ENCODE measurements around the gene INPP5B. TPM values are rescaled to one million over a fixed set of nuclear protein-coding genes. Genes with fewer than 3 reads are reported as not detected.

INPP5B gene
- total RNA-seq, 2 donors from 2014 or later, result 21.6 to 25.2 TPM

DNA sequence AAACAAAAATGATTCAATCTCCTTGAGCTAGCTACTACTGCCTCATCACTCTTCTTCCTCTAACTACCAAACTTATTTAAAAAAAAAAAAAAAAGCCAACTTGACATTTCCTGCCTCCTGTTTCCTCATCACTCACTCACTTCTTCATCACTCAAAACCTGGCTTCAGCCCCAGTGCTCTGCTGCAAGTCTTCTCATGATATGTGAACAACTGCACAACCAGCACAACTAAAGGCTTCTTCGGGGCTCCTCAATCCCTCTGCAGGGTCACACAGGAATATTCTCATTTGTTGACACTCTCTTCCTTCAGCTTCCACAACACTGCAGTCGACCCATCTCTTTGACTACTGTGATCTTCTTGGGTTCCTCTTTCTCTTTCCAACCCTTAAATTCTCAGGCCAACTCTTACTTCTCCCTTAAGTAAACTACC lies 95.1 kb downstream of the INPP5B start:
- ATAC-seq, result no peak
- intact Hi-C loops (cut with DNase I, micrococcal nuclease), result no loop called here
- no peak for DNase-seq

DNA sequence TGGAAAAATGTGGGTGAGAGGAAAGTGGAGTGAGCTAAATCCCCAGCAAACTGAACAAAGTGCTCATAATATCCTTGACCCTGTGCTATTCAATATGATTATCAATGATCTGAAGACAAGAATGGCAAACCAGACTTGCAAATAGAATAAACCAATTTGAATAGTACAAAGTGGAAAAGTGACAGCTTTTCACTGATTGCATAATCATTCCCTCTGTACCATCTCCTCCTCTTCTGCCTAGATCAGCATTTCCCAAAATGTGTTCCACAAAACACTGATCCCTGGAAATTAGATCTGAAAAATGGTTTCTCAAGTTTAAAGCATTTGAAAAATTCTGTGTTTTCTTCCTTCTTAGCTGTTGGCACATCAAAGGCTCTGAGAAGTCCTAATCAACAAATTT lies 95.6 kb downstream of the INPP5B start:
- ATAC-seq (no peak), DNase-seq (no peak)
- intact Hi-C loops (cut with DNase I, micrococcal nuclease), result no loop called here

DNA sequence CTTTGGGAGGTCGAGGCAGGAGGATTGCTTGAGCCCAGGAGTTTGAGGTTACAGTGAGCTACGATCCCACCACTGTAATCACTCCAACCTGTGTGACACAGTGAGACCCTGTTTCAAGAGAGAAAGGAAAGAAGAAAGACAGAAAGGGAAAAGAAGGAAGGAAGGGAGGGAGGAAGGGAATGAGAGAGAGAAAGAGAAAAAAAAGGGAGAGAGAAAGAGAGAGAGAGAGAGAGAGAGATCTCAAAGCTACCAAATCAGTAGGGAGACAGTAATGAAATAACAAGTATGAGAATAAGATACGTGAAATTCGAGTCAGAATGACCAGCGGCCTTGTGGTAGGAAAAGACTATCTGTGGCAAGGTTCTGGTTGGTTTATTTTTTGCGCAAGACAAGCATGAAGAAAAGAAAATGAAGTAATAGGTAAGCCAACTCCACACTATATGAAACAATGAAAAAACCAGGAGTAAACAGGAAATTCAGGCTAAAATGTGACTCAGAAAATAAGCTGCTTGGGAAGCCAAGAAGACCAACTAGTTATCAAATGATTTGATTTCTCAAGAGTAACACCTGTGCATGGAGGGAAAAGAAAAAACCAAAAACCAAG lies 96.4 kb downstream of the INPP5B start:
- ATAC-seq (no peak), DNase-seq (no peak)
- intact Hi-C loops (cut with DNase I, micrococcal nuclease), result no loop called here

DNA sequence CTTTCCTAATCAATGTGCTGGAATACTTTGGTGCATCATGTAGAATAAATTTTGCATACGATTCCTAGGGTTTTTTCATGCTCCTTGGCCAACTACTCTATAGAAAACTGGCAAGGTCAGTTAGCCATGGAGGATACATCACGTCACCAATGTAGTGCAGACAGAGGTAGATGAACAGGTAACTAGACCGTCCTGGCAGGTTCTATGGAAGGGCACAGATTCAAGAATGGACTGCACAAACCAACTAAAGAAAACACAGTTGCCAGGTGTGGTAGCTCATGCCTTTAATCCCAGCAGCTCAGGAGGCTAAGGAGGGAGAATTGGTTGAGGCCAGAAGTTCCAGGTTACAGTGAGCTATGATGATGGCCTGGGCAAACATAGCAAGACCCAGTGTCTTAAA lies 97.4 kb downstream of the INPP5B start:
- ATAC-seq, result no peak
- DNase-seq, result no peak
- intact Hi-C loops (cut with DNase I, micrococcal nuclease), result no loop called here

DNA sequence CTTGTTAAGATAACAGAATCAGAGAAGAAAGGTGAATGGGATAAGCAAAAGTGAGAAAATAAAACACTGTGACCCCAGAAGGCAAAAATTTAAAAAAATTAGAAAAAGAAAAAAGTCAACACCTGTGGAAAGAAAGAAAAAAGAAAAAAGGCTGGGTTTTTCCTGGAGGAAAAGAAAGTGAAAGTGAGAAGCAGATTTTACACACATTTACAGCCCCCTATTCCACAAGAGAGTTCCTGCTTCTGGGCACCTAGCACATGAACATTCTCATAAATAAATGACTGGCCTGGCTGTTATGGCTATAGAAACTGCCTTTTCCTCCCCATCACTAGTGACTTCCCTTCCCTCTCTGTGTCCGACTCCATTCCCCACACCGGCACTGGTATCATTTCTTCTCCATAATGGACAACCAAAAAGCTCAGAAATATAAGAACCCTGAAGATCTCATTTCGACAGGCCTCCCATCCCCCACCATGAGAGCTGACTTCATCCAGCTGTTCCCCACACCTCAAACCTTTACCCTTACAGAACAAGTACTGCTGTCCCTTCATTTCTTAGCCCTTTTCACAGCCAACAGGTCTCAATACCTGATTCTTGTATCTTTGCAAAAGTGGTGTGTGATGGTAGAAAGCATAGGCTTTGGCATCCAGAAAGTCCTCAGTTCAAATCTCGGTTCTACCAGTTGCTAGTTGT lies 100.1 kb downstream of the INPP5B start:
- peak in 1 of 2 donors; percentile 19 for DNase-seq
- ATAC-seq, result peak; percentile 98
- intact Hi-C loops (cut with DNase I, micrococcal nuclease), result no loop called here

DNA sequence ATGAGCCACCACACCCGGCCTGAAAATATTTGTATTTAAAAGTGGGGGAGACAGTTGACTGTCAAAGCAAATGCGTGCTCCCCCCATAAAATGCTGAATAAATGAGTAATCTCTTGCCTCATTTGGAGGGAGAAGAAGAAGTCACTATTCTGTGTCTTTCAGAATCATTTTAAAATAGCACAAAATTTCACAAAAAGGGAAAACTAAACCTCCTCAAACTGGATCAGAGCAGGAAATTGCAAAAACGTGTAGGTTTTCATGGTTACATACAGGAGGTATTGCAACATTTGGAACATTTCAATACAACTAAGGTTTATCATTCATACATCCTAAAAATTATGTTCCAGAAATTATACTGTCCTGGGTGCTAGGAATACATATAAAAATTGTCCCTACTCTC lies 101.1 kb downstream of the INPP5B start:
- intact Hi-C loops (cut with DNase I, micrococcal nuclease), result no loop called here
- ATAC-seq, result no peak
- DNase-seq, result no peak

DNA sequence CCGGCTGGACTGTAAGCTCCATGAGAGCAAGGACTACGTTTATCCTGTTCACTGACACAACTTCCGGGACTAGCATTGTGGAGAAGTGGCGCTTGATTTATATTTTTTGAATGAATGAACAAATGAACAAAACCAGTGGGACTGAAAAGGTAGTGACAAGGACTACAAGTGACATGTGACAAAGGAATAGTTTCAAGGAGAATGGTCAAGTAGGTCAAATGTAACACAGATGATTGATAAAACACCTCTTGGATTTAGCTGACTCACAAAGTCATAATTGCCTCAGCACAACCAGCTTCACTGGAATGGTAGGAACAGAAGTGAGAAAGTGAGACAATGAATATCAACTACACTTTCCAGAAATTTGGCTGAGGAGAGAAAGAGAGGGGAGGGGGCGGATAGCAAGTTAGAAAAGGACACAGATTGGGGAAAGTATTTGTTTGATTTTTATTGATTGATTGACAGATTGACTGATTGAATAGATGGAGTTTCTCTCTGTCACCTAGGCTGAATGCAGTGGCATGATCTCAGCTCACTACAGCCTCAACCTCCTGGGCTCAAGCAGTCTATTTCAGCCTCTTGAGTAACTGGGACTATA lies 101.7 kb downstream of the INPP5B start:
- DNase-seq, result no peak
- peak; percentile 16 for ATAC-seq
- intact Hi-C loops (cut with DNase I, micrococcal nuclease), result no loop called here

DNA sequence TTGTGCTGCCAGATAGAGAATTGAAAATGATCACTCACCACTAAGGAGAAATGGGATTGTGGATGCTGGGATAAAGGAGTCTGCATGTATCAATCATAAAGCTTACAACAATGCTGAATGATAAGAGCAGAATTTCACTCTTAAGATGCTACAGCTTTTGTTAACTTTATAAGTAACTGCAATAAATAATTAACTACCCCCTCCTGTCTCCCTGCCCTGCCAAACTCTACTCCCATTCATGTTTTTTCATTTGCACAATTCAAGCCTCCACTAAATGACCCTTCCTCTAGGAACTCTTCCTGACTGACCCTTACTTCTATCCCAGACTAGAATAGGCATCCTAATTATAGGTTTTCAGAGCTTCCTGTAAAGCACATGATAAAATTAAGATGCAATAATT lies 102.3 kb downstream of the INPP5B start:
- intact Hi-C loops (cut with DNase I, micrococcal nuclease), result no loop called here
- ATAC-seq, result no peak
- DNase-seq, result no peak

DNA sequence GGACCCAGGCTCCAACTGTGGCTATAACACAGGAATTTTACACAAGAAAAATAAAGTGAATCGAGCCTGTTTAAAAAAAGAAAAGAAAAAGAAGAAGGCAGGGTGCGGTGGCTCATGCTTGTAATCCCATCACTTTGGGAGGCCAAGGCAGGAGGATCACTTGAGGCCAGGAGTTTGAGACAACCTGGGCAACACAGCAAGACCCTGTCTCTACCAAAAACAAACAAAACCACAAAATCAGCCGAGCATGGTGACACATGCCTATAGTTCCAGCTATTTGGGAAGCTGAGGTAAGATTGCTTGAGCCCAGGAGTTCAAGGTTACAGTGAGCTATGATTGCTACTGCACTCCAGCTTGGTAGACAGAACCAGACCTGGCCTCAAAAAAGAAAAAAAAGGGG lies 105.2 kb downstream of the INPP5B start:
- DNase-seq, result no peak
- no peak for ATAC-seq
- intact Hi-C loops (cut with DNase I, micrococcal nuclease), result no loop called here

DNA sequence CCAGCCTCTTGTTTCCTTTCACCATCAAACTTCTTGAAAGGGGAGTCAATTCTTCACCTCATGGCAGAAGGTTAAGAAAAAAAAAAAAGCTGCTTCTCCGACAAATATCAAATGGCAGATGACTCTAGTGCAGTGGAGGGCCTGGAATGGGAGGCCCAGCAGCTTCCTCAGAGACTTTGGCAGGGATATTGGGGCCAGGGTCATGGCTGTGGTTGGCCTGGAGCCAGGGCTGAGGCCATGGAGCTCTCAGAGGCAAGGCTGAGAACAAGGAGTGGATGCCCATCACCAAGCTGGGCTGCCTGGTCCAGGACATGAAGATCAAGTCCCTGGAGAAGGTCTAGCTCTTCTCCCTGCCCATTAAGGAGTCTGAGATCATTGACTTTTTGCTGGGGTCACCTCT lies 106.1 kb downstream of the INPP5B start:
- intact Hi-C loops (cut with DNase I, micrococcal nuclease), result no loop called here
- ATAC-seq, result no peak
- DNase-seq, result no peak

DNA sequence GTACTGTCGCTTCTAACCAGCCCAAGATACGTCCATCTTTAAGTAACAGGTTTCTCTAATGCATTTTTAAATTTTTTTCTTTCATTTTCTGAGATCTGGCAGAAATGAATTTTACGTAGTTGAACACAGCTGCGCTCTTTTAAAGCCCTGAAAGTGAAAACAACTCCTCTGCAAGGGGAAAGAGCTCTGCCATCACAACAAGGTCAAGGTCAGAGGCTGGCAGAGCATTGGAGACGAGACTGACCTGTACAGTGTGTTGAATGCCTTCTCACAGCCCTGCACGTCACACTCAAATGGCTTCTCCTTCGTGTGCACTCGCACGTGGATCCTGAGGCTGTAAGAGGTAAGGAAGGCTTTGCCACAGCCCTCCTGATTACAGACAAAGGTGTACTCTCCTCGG lies 107.2 kb downstream of the INPP5B start:
- DNase-seq (no peak), ATAC-seq (no peak)
- intact Hi-C loops (cut with DNase I, micrococcal nuclease), result no loop called here

DNA sequence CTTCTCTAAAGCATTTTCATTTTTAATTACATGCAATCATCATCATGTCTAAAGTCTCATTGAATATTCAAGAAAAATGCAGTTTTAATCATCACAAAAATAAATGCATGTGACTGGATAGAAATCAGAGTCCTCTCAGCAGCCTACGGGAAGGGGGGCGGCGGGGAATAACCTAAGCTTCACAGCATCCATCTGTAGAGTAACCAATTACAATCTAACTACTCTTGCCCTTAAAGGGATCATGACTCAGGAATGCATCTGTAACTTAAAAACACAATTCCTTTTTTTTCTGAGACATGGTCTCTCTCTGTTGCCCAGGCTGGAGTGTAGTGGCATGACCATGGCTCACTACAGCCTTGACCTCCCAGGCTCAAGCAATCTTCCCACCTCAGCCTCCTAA lies 110.1 kb downstream of the INPP5B start:
- no peak for DNase-seq
- intact Hi-C loops (cut with DNase I, micrococcal nuclease), result no loop called here
- no peak for ATAC-seq

DNA sequence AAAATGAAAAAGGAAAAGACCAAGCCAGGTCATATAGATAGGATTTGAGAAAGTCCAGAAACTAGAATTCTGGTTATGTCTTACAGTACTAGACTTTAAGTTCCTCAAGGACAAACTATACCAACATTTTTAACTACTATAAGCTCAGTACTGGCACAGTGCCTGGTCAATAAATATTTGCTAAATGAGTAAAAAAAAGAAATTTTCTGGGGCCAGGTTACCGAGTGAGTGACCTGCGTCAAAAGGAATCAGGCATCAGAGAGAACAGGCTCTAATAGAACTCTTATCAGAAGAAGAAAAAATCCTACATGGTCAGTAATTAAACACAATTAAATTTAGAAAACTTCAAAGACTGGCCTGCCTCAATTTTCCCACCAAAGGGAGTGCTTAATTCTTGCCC lies 115.0 kb downstream of the INPP5B start:
- intact Hi-C loops (cut with DNase I, micrococcal nuclease), result no loop called here
- no peak for DNase-seq
- ATAC-seq, result no peak

DNA sequence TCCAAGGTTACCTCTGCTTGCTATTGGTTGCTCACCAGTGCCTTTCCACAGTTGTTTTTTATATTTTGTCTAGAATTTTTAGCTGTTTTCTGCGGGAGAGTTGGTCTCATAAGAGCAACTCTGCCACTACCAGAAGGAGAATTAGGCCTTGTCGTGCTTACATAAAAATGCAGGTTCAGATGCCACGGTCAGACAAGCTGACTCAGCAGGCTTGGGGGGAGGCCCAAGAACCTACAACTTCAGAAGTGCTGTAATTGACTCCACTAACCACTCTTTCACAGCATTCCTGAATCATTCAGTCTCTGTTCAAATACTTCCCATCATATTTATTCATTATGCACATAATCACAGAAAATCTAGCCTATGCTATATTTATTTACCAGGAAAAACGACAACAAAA lies 115.7 kb downstream of the INPP5B start:
- intact Hi-C loops (cut with DNase I, micrococcal nuclease), result no loop called here
- ATAC-seq (no peak), DNase-seq (no peak)

DNA sequence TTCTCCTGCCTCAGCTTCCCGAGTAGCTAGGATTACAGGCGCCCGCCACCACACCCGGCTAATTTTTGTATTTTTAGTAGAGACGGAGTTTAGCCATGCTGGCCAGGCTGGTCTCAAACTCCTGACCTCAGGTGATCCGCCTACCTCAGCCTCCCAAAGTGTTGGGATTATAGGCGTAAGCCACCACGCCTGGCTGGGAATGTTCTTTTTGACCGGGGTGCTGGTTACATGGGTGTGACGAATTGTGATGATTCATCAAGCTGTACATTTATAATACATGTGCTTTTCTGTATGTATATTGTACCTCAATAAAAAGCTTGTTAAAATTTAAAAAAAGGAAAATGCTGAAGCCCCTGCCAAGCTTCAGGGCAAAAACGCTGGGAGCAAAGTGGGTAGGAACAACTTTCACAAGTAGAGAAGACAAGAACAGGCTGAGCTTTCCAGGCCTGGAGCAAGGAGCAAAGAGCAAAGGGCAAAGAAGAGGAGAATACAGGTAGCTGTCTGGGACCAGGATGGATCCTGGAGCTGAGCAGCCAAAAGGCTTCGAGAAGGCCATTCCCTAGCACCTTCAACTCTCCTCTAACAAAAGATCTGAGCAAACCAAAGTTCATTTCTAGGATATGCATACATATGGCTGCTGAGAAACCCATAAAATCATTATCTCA lies 118.3 kb downstream of the INPP5B start:
- intact Hi-C loops (cut with DNase I, micrococcal nuclease), result no loop called here
- ATAC-seq (peak; percentile 92), DNase-seq (peak in 1 of 2 donors; percentile 34)

DNA sequence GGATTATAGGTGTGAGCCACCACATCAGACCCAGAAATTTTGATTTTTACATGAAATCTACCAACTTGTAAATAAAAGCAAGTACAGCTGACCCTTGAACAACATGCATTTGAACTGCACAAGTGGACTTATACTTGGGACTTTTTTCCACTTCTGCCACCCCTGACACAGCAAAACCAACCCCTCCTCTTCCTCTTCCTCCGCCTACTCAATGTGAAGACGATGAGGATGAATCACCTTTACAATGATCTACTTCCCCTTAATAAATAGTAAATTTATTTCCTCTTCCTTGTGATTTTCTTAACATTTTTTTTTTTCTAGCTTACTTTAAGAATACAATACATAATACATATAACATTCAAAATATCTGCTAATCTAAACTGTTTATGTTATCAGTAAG lies 121.3 kb downstream of the INPP5B start:
- no peak for DNase-seq
- intact Hi-C loops (cut with DNase I, micrococcal nuclease), result no loop called here
- no peak for ATAC-seq

DNA sequence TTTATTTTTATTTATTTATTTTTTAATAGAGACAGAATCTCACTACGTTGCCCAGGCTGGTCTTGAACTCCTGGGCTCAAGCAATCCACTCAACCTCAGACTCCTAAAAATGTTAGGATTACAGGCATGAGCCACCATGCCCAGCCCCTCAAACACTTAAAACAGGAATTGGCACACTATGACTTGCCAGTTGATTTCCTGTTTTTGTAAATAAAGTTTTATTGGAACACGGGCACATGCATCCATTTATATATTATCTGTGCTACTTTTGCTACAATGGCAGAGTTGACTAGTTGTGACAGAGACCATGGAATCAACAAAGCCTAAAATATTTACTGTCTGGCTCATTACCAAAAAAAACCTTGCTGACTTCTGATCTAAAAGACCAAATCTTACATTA lies 122.9 kb downstream of the INPP5B start:
- DNase-seq (no peak), ATAC-seq (no peak)

DNA sequence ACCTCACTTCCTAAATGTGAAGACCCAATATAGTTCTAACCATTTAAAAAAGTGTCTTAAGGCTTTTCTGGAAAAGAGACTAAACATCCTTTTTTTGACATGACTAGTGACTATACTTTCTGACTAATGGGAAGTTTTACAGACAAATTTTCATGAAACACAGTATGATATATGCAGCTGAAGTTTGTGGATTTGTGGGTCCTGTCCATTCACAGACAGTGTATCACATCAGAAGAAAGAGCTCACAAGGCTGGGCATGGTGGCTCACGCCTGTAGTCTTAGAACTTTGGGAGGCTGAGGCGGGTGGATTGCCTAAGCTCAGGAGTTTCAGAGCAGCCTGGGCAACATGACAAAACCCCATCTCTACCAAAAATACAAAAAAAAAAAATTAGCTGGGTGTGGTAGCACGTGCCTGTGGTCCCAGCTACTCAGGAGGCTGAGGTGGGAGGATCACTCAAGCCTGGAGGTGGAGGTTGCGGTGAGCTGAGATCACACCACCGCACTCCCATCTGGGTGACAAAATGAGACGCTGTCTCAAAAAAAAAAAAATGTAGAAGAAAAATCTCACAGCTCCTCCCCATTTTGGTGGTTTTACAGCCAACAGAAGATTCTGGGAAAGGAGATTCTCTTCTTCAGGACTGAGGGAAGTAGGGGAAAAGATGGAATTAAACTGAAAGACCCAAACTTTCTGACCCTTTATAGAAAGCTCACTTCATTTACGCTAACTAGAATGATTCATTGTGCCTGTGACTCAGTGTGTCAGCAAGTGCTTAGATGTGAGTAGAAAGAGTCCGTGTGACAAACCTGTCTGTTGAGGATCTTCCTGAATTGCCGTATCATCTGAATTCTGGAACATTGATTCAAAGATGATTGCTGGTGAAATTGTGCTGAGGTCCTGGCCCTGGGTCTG lies 123.7 kb downstream of the INPP5B start:
- intact Hi-C loops (cut with DNase I, micrococcal nuclease), result no loop called here
- ATAC-seq, result no peak

More for the DNA sequence above, 122.9 kb downstream of the INPP5B start:
- intact Hi-C loops (cut with DNase I, micrococcal nuclease), result no loop called here

DNA sequence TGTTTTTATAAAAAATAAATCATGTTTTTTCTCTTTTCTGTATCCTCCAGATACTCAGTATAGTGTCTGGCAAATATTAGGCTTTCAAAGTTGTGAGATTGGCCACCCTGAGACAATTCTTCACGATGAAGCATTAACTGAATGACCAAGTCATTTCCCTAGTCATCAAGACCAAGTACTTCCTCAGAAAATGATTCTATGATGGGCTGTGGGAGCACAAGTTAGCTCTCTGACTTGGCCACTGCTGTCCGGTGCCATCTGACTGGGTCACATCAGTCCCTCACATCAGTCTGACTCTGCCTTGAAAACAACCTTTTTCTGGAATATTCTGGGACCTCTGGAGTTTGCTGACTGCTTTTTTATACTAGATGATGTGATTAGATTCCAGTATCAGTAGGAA lies 125.4 kb downstream of the INPP5B start:
- no peak for DNase-seq
- intact Hi-C loops (cut with DNase I, micrococcal nuclease), result no loop called here
- ATAC-seq, result no peak

More for the DNA sequence above, 123.7 kb downstream of the INPP5B start:
- no peak for DNase-seq
